Dedifferentiated amniotic fluid mesenchymal stem cell (primary cell): ENCODE data around the gene PHTF1.
A peak's percentile ranks its signal among the peaks of the same experiment; 100 is the strongest.

ENCODE experiments used
- DNase-seq: peaks from one replicate; pipeline ENCODE4 v3.0.0-alpha.2; 2016; ENCODE audit errors: extremely low spot score

PHTF1 gene

DNA sequence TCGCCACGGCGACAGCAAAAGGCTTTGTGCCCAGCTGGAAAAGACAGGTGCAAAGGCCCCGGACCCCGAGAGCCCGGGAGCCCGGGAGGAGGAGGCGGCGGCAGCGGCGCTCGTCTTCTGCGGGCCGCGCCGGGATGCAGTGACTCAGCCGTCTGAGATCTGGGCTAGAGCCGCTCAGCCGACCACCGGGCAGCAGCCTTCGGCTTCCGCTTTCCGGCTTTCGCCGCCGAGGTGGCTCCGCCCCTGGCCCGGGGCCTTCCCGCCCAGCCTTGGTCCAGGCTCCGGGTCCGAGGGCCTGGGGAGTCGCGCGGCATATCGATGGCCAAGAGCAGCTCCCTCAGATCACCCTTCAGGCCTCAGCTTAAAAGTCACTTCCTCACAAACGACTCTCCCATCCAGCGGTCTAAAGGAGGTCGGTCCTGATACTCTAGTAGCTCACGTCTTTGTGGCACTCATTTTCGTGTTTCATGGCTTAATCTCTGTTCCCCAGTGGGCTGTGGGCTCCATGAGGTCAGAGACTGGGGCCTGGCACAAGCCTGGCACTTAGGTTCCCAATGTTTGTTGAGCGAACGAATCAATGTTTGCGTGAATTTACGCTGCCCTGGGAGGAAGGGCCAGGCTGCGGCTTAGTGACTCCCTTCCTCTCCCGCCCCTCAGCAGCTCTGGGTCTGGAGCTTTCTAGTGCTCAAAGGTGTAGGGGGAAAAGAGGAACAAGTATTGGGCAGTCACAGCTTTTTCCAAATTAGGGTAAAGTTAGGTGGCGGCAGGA lies at the start of gene PHTF1:
TSS of gene PHTF1 (minus strand) at position 154 of the 769 bp plus-strand sequence. CDS start 783 bp downstream, outside the sequence.
- peak; percentile 60 for DNase-seq

DNA sequence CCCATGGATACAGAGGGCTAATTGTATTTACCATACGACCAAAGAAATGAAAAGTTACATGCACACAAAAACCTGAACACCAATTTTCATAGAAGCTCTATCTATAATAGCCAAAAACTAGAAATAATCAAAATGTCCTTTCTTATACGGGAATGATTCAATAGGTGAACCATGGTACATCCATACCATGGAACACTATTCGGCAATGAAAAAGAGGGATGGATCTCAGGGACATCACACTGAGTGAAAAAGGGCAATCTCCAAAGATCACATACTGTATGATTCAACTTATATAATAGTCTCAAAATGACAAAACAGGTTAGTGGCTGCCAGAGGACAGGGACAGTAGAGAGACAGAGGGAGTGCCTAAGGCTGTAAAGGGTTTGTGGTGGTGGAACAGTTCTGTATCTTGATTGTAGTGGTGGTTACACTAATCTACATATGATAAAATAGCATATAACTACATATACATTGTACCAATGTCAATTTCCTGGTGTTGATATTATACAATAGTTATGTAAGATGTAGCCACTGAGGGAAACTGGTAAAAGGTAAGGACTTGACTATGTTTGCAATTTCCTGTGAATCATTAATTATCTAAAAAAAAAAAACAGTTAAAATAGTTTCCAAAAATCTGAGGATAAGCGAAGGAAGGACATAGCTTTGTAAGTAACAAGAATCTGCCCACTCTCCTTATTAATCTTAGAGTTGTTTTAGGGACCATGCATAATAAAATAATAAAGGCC lies 49.3 kb upstream of the PHTF1 start:
- no peak for DNase-seq

- no peak for DNase-seq
Measured at GRCh38 chr1:113805639-113806038, 46.4 kb upstream of the PHTF1 start.

DNA sequence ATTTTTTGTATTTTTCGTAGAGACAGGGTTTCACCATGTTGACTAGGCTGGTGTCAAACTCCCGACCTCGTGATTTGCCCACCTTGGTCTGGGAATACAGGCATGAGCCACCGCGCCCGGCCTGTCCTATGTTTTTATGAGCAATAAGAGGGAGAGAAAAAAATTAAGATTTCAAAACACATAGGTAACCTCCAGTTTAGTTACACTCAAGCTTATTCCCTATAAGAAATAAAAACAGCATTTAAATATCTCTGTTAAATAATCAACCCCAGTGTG lies 45.9 kb upstream of the PHTF1 start:
- no peak for DNase-seq

DNA sequence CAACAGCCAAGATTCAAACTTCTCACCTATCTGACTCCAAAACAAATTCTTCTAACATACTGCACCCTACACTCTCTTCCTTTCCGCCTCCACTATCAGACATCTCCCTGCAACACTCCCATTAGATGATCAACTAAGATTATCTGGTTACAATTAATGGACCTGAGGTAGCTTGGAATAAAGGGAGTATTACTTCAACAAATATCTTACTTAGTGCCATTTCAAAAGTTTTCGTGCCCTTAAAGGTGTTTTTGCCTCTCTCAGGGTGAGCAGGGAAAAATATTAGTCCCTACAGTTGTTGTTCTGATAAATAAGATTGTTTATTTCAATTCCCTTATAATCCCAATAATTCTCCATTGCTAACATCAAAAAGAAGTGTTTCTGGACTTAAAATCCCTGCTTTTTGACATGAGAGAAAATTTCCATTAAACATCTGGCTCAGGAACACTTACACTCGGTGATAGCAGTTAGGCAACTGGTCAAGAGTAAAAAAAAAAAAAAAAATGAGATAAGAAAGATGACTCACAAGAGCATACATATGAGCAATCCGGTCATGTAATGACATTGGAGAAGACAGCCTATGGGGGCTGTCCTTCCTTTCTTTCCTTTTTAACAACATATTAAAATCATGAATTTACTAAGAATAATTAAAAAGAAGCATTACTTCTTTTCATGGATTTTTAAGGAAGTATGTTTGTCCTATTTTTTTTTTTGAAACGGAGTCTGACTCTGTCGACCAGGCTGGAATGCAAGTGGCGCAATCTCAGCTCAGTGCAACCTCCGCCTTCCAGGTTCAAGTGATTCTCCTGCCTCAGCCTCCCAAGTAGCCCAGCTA lies 45.4 kb upstream of the PHTF1 start:
- DNase-seq = no peak

GRCh38 chr1:113802367-113803007 lies 43.2 kb upstream of the PHTF1 start:
- no peak for DNase-seq

- no peak for DNase-seq
Measured at GRCh38 chr1:113800487-113800886, 41.2 kb upstream of the PHTF1 start.

DNA sequence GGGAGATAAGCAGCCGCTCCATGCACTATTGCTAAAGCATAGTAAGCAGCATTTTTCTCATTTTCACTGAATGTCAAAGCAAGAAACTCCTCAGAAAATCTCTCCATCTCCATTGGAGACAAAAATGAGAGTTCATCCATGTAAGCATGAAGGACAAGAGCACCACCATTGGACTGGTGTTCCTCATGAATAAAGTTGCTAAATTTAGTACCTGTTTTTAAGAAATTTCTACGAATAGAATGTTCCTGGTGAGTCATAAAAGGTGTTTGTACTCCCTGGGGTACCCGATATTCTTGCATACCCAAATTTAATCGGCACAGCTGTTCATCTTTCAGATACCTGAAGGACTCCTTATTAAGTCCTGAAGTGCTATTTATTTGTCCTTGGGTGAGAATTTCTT lies 38.2 kb upstream of the PHTF1 start:
- no peak for DNase-seq

DNA sequence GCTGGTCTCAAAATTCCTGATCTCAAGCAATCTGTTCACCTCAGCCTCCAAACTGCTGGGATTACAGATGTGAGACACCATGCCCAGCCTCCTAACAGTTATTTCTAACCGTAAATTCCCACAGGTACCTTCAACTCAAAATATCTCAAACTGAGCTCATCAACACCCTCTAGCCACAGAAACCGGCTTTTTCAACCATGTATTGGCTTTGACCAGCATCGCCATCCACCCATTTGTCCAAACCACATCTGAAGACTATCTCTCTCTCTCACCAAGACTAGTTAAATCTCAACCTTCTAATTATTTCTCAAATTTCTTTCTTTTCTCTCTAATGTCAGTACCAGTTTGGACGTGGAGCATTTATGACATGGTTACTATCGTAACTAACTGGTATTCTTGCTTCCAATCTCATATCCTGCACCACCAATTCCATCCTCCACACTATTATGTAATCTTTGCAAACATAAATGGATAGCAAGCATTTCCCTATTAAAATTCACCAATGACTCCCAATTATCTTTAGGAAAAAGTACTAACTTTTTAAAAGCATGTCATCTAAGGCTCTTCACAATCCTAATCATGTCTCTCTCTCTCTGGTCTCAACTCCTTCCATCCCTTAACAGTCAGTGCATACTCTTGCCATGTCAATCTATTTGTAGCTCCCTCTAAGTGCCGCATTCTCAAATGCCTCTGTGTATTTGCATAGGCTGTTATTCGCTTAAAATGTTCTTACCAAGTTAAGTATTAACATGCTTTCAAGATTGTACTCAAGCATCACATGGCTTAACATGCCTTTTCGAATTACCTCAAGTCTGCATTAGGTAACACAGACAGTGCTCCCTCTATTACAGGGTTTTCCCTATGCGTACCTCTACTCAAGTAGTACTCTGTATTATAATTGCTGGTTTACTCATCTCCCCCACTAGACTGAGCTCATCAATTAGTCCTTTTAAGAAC lies 34.9 kb upstream of the PHTF1 start:
- no peak for DNase-seq

- DNase-seq = no peak
Measured at GRCh38 chr1:113792986-113793385, 33.7 kb upstream of the PHTF1 start.

DNA sequence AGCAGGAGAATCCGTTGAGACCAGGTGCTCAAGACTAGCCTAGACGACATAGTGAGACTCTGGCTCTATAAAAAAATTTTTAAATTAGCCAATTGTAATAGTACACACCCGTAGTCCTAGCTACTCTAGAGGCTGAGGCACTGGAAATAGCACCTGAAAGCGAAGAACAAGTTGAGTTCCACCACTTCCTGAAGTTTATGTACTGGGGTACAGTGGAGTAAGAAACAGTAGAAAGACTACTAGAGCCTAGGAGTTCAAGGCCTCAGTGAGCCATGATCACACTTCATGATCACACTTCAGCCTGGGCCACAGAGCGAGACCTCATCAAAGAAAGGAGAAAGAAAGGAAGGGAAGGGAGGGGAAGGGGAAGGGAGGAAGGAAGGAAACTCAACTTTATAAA lies 33.2 kb upstream of the PHTF1 start:
- DNase-seq = no peak

GRCh38 chr1:113788802-113789201 lies 29.5 kb upstream of the PHTF1 start:
- DNase-seq = no peak

GRCh38 chr1:113787663-113788062 lies 28.4 kb upstream of the PHTF1 start:
- DNase-seq = no peak

DNA sequence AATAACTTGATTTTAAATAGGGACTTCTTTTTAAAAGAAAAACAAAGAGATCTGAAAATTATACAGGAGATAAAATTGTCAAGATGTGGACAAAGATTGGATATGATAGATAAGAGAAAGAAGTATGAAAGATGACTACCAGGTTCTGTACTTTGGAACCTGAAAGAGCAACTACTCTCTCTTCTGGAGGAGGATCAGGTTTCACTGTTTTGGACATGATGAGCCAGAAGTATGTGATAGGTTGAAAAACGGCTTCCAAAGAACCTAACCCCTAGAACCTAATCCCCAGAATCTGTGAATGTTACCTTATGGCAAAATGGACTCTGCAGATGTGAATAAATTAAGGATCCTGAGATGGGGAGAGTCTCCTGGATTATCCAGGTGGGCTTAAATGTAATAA lies 26.8 kb upstream of the PHTF1 start:
- no peak for DNase-seq

DNA sequence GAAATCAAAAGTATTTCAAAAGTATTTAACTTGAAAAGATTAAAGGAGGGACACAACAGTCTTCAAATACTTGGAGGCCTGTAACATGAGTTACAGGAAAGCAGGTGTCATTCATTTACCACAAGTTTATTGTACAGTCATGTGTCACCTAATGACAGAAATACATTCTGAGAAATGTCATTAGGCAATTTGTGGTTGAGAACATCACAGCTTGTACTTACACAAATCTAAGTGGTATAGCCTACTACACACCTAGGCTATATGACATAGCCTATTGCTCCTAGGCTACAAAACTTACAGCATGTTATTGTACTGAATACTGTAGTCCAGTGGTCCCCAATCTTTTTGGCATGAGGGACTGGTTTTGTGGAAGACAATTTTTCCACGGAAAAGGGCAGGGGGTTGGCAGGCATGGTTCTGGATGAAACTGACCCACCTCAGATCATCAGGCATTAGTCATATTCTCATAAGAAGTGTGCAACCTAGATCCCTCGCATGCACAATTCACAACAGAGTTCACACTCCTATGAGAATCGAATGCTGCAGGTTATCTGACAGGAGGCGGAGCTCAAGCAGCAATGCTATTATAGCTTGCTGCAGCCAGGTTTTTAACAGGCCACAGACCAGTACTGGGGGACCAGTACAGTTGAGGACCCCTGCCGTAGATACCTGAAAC lies 25.0 kb upstream of the PHTF1 start:
- DNase-seq = no peak

GRCh38 chr1:113783254-113784103 lies 24.2 kb upstream of the PHTF1 start:
- DNase-seq = peak; percentile 46

DNA sequence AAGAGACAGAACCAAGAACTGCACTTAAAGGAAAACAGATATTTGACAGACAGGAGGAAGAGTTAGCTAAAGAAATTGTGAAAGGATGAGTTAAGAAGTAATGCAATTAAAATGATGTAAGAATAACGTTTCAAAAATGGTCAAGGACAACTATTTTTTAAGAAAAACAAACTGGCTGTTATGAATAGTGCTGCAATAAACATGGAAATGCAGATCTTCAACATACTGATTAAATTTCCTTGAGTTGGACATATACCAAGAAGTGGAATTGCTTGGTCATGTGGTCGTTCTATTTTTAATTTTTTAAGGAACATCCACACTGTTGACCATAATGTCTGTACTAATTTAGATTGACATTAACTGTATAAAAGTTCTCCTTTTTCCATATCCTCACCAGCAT lies 23.1 kb upstream of the PHTF1 start:
- DNase-seq = peak; percentile 27

DNA sequence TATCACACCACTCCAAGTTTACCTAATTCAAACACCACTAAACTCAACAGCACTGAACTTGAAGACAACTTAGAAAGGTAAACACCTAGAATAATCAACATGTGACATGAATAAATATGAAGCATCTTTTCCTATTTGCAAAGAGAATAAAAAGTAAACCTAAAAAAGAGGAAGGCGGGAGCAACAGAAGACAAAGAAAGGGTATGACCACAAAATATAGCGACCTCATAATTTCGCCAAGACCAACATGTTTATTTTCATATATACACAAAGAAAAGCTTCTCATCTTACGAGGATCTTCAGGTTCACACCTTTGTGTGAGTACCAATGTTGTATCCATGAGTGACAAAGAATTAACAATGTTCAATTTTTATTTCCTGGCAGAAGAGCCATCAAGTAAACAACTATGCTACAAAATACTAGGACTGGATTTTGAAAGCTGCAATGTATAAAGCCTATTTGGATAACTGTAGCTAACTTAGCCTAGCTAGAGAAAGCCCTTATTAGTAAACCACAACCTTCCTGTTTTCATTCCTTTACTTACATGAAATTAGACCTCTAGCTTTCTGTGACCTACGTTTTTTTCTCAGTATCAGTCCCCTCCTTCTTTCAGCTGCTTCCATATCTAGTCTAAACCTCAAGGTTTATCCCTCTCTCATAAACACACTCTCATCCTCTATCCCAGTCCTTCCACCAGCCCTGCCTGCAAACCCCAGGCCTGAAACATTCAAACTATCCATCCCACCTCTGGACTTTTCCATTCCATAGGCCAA lies 21.3 kb upstream of the PHTF1 start:
- DNase-seq = no peak

DNA sequence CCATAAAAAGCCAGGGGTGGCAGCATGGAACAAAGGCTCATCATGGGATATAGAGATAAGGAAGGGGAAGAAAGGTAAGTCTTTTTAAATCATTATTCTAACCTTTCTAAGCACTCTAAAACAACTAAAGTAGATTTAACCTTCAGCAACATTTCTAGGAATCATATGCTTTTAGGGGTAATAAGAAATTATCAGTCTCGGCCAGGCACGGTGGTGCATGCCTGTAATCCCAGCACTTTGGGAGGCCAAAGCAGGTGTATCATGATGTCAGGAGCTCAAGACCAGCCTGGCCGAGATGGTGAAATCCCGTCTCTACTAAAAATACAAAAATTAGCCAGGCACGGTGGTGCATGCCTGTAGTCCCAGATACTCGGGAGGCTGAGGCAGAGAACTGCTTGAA lies 20.3 kb upstream of the PHTF1 start:
- DNase-seq = no peak
